ENCODE results near the gene OTUD1.

Gene OTUD1

DNA sequence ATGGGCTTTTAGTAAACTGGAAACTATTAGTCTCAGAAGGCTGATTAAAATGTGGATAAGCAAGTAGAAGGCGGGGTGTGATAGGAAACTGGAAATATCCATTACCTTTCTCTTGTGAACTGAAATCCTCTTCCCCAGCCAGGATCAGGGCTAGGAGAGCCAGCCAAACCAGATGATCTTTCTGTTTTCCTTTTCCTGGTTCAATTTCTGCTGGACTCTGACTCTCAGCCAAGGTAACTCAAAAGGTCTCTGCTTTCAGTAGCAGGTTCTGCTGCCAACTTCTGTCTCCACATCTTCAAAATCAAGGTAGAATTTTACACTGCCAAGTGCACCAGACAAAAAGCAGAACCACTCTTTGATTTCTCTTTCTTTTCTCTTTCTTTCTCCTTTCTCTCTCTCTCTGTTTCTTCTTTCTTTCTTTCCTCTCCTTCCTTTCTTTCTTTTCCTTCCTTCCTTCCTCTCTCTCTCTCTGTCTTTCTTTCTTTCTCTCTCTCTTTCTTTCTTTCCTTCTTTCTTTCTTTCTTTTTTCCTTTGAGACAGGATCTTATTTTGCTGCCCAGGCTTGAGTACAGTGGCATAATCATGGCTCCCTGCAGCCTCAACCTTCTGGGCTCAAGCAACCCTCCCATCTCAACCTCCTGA is 30.8 kb downstream of the OTUD1 start:
- no peak for DNase-seq

DNA sequence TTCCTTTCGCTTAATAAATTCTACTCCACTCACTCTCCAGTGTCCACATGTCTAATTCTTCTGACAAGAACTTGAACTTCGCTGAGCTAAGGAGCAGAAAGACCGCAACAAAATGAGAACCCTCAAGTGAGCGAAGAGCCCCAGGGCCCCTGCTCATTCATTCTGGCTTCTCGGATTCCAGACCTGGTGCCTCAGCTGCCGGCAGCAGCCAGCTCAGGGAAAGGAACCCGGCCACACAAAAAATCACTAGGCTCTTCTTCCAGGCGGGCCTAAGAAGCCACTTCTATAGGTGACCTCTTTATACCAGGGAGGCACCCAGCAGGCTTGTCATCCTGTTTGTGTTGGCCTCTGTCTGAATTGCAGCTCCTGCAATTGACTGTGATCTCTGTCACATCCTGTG is 33.3 kb downstream of the OTUD1 start:
- no peak for DNase-seq

DNA sequence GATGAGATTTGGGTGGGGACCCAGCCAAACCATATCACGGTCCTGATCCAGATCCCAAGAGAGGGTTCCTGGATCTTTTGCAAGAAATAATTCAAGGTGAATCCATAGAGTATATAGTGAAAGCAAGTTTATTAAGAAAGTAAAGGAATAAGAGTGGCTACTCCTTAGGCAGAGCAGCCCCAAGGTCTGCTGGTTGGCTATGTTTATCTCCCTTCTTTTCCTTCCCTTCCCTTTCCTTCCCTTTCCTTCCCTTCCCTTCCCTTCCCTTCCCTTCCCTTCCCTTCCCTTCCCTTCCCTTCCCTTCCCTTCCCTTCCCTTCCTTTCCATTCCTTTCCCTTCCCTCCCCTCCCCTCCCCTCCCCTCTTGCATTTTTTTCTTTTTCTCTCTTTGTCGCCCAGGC is 35.2 kb downstream of the OTUD1 start:
- DNase-seq = no peak

GRCh38 chr10:23474626-23475025 is 35.8 kb downstream of the OTUD1 start:
- DNase-seq = no peak

DNA sequence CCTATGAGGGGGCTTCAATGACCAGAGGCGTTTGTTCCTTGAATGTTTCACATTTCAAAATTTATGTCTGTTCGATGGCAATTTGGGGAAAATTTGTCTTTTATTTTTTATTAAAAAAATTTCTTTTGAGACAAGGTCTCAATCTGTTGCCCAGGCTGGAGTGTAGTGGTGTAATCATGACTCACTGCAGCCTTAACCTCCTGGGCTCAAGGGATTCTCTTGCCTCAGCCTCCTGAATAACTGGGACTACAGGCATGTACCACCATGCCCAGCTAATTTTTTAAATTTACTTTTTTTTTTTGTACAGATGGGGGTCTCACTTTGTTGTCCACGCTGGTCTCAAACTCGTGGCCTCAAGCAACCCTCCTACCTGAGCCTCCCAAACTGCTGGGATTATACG is 39.7 kb downstream of the OTUD1 start:
- no peak for DNase-seq

DNA sequence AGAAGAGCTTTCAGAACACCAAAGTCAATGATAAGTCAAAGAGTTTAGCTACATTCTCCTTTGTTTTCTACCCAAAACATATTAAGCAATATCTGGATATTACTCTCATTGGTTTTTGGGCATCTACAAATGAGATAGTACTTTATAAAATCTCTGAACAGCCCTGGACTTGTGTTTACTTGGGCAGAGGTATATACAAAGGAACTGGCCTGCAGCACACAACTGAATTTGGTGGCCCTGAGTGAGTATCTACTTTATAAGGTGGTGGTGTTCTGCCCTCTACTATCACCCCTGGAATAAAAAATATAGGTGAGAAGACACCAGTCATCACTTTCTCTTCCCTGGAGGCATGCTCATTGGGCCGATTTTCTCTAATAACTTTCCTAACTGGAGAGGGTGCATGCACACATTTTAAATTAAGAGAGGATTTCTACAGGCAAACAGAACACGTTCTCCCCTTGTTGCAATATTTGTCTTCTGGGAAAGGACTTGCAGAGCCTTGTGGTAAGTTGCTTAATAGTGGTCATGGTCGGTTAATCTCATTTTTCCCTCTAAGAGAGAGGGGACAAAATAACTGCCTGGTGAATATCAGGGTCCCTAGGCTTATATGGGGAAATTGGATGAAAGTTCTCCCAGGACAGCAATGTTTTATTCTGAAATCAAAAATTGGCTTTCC is 41.1 kb downstream of the OTUD1 start:
- DNase-seq = no peak

DNA sequence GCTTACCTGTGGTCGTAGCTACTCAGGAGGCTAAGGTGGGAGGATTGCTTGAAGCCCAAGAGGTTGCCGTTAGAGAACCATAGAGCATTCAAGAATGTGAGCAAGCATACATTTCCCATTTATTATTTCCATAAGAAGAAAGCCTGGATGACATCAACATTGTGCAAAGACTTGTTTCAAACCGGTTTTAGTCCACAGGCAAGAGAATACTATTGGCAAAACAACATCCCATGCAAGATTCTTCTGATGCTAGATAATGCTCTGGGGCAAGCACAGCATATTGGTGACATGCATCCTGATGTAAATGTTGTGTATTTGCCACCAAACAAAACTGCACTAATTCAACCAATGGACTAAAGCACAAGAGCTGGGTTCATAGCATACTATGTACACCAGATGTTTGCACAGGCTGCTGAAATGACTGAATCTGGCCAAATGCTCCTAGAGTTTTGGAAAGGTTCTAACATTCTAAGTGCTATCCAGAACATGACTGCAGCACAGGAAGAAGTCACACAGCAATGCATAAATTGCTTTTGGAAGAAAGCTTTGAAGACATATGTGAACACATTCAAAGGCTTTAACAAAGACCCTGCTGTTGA is 42.6 kb downstream of the OTUD1 start:
- no peak for DNase-seq

DNA sequence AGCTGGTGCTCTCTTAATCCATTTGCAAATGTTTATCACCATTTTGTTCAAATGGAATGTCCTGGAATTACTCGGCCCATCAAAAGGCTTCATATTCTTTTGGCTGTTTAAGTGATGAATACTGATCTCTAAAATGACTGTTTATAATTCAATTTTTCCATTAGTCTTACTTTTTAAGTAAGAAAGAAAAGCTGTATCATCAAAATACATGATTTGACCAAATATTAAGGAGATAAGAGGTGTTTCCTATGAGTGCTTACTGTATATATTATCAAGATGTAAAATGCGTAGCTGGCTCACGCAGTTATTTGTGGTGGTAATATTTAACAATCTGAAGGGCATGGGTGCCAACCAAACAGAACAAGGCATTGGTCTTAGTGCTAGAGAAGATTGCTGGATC is 51.2 kb downstream of the OTUD1 start:
- DNase-seq = no peak
